ENCODE measurements around the gene MKI67.

MKI67 gene

GRCh38 chr10:128065881-128066534 lies 60.2 kb downstream of the MKI67 start:
- DNase-seq (ENCODE audit: low read depth in 2 of 2) = no peak

GRCh38 chr10:128064970-128065580 lies 61.1 kb downstream of the MKI67 start:
- DNase-seq (ENCODE audit: low read depth in 2 of 2) = no peak

- peak; percentile 34 to 40 for DNase-seq (ENCODE audit: low read depth in 2 of 2)
Measured at GRCh38 chr10:128064108-128064969, 61.9 kb downstream of the MKI67 start.

GRCh38 chr10:128063736-128064107 lies 62.5 kb downstream of the MKI67 start:
- DNase-seq (ENCODE audit: low read depth in 2 of 2) = no peak

- no peak for DNase-seq (ENCODE audit: low read depth in 2 of 2)
Measured at GRCh38 chr10:128062881-128063563, 63.2 kb downstream of the MKI67 start.

- DNase-seq (ENCODE audit: low read depth in 2 of 2) = no peak
Measured at GRCh38 chr10:128062331-128062880, 63.8 kb downstream of the MKI67 start.

GRCh38 chr10:128061306-128062300 lies 64.6 kb downstream of the MKI67 start:
- no peak for DNase-seq (ENCODE audit: low read depth in 2 of 2)

- no peak for DNase-seq (ENCODE audit: low read depth in 2 of 2)
Measured at GRCh38 chr10:128060341-128061250, 65.6 kb downstream of the MKI67 start.

GRCh38 chr10:128059982-128060293 lies 66.3 kb downstream of the MKI67 start:
- no peak for DNase-seq (ENCODE audit: low read depth in 2 of 2)

- no peak for DNase-seq (ENCODE audit: low read depth in 2 of 2)
Measured at GRCh38 chr10:128059266-128059981, 66.8 kb downstream of the MKI67 start.

GRCh38 chr10:128058750-128059134 lies 67.5 kb downstream of the MKI67 start:
- no peak for DNase-seq (ENCODE audit: low read depth in 2 of 2)

- no peak for DNase-seq (ENCODE audit: low read depth in 2 of 2)
Measured at GRCh38 chr10:128058106-128058749, 68.0 kb downstream of the MKI67 start.

- no peak for DNase-seq (ENCODE audit: low read depth in 2 of 2)
Measured at GRCh38 chr10:128056303-128057050, 69.7 kb downstream of the MKI67 start.

GRCh38 chr10:128055061-128055868 lies 71.0 kb downstream of the MKI67 start:
- no peak for DNase-seq (ENCODE audit: low read depth in 2 of 2)

GRCh38 chr10:128054163-128054970 lies 71.9 kb downstream of the MKI67 start:
- DNase-seq (ENCODE audit: low read depth in 2 of 2) = no peak

GRCh38 chr10:128053356-128053755 lies 72.9 kb downstream of the MKI67 start:
- DNase-seq (ENCODE audit: low read depth in 2 of 2) = no peak
